HEK293 (cell line): ENCODE results near the gene RBM27.

Source experiments
- BCL11A ChIP-seq: fragments of 450-650 bp; formaldehyde crosslinking; IDR thresholded peaks from 2 replicates; pipeline ENCODE4 v1.5.1; 2016; ENCODE audit warnings: low read depth, missing biosample characterization, missing genetic modification characterization
- GLIS2 ChIP-seq: fragments of 450-650 bp; formaldehyde crosslinking; IDR thresholded peaks from 2 replicates; pipeline ENCODE4 v1.5.1; 2016; ENCODE audit warnings: missing biosample characterization, missing genetic modification characterization
- MEIS1 ChIP-seq: sonication (generic); formaldehyde crosslinking; IDR thresholded peaks from 2 replicates; pipeline ENCODE4 v1.8.1; 2022; ENCODE audit warnings: missing genetic modification reagents, mild to moderate bottlenecking, borderline replicate concordance
- PRDM1 ChIP-seq: fragments of 450-650 bp; formaldehyde crosslinking; IDR thresholded peaks from 2 replicates; pipeline ENCODE4; 2016; ENCODE audit warnings: missing biosample characterization, missing genetic modification characterization
- PRDM10 ChIP-seq: fragments of 450-650 bp; formaldehyde crosslinking; IDR thresholded peaks from 2 replicates; pipeline ENCODE4 v1.5.1; 2016; ENCODE audit warnings: missing biosample characterization, missing genetic modification characterization
- RBAK ChIP-seq: fragments of 450-650 bp; formaldehyde crosslinking; IDR thresholded peaks from 2 replicates; pipeline ENCODE4 v1.5.1; 2016; ENCODE audit warnings: missing biosample characterization, missing genetic modification characterization
- YY1 ChIP-seq: fragments of 450-650 bp; formaldehyde crosslinking; IDR thresholded peaks from 2 replicates; pipeline ENCODE4 v1.5.1; 2018; ENCODE audit warnings: missing biosample characterization, missing genetic modification characterization
- ZBTB11 ChIP-seq: fragments of 450-650 bp; formaldehyde crosslinking; conservative IDR thresholded peaks from 2 replicates; pipeline ENCODE4 v1.5.1; 2016; ENCODE audit warnings: low read depth, missing biosample characterization, missing genetic modification characterization
- ZFP37 ChIP-seq: fragments of 450-650 bp; formaldehyde crosslinking; IDR thresholded peaks from 2 replicates; pipeline ENCODE4 v1.5.1; 2016; ENCODE audit warnings: missing biosample characterization, missing genetic modification characterization
- ZNF10 ChIP-seq: fragments of 450-650 bp; formaldehyde crosslinking; IDR thresholded peaks from 2 replicates; pipeline ENCODE4 v1.5.1; 2017; ENCODE audit warnings: missing biosample characterization, missing genetic modification characterization
- ZNF112 ChIP-seq: fragments of 450-650 bp; formaldehyde crosslinking; IDR thresholded peaks from 2 replicates; pipeline ENCODE4 v1.5.0; 2017; ENCODE audit warnings: missing biosample characterization, missing genetic modification characterization
- ZNF148 ChIP-seq: fragments of 450-650 bp; formaldehyde crosslinking; IDR thresholded peaks from 2 replicates; pipeline ENCODE4 v1.5.0; 2017; ENCODE audit warnings: missing biosample characterization, missing genetic modification characterization, borderline replicate concordance
- ZNF214 ChIP-seq: fragments of 450-650 bp; formaldehyde crosslinking; IDR thresholded peaks from 2 replicates; pipeline ENCODE4 v1.5.1; 2017; ENCODE audit warnings: missing biosample characterization, mild to moderate bottlenecking, missing genetic modification characterization, borderline replicate concordance
- ZNF311 ChIP-seq: fragments of 450-650 bp; formaldehyde crosslinking; IDR thresholded peaks from 2 replicates; pipeline ENCODE4 v1.5.1; 2017; ENCODE audit warnings: missing biosample characterization, missing genetic modification characterization, borderline replicate concordance
- ZNF324 ChIP-seq: fragments of 450-650 bp; formaldehyde crosslinking; IDR thresholded peaks from 2 replicates; pipeline ENCODE4 v1.5.1; 2016; ENCODE audit warnings: missing biosample characterization, missing genetic modification characterization
- ZNF37A ChIP-seq: fragments of 450-650 bp; IDR thresholded peaks from 2 replicates; pipeline ENCODE4 v1.5.1; 2018; ENCODE audit warnings: missing biosample characterization, missing genetic modification characterization
- ZNF473 ChIP-seq: fragments of 450-650 bp; formaldehyde crosslinking; IDR thresholded peaks from 2 replicates; pipeline ENCODE4 v1.5.1; 2017; ENCODE audit warnings: missing biosample characterization, missing genetic modification characterization
- ZNF488 ChIP-seq: fragments of 450-650 bp; formaldehyde crosslinking; IDR thresholded peaks from 2 replicates; pipeline ENCODE4 v1.5.1; 2016; ENCODE audit warnings: missing biosample characterization, missing genetic modification characterization
- ZNF585B ChIP-seq: fragments of 450-650 bp; formaldehyde crosslinking; IDR thresholded peaks from 2 replicates; pipeline ENCODE4 v1.5.1; 2016; ENCODE audit warnings: missing biosample characterization, missing genetic modification characterization
- ZNF596 ChIP-seq: fragments of 450-650 bp; IDR thresholded peaks from 2 replicates; pipeline ENCODE4 v1.5.0; 2018; ENCODE audit warnings: missing biosample characterization, mild to moderate bottlenecking, missing genetic modification characterization, moderate library complexity
- ZNF623 ChIP-seq: fragments of 450-650 bp; formaldehyde crosslinking; IDR thresholded peaks from 2 replicates; pipeline ENCODE4 v1.5.1; 2016; ENCODE audit warnings: missing biosample characterization, missing genetic modification characterization
- ZNF704 ChIP-seq: fragments of 450-650 bp; formaldehyde crosslinking; IDR thresholded peaks from 2 replicates; pipeline ENCODE4 v1.5.1; 2016; ENCODE audit warnings: missing biosample characterization, missing genetic modification characterization
- ZNF747 ChIP-seq: fragments of 450-650 bp; formaldehyde crosslinking; IDR thresholded peaks from 2 replicates; pipeline ENCODE4 v1.5.1; 2016; ENCODE audit warnings: missing biosample characterization, missing genetic modification characterization
- ZNF76 ChIP-seq: fragments of 450-650 bp; formaldehyde crosslinking; IDR thresholded peaks from 2 replicates; pipeline ENCODE4; 2016; ENCODE audit warnings: low read depth, missing biosample characterization, missing genetic modification characterization, borderline replicate concordance
- ZNF768 ChIP-seq: fragments of 450-650 bp; formaldehyde crosslinking; IDR thresholded peaks from 2 replicates; pipeline ENCODE4 v1.5.1; 2018; ENCODE audit warnings: missing biosample characterization, mild to moderate bottlenecking, missing genetic modification characterization
- ZNF792 ChIP-seq: fragments of 450-650 bp; formaldehyde crosslinking; IDR thresholded peaks from 2 replicates; pipeline ENCODE4 v1.5.1; 2016; ENCODE audit warnings: missing biosample characterization, missing genetic modification characterization
- ZSCAN16 ChIP-seq: fragments of 450-650 bp; formaldehyde crosslinking; IDR thresholded peaks from 2 replicates; pipeline ENCODE4 v1.5.1; 2016; ENCODE audit warnings: missing biosample characterization, missing genetic modification characterization
- ZSCAN4 ChIP-seq: fragments of 450-650 bp; formaldehyde crosslinking; IDR thresholded peaks from 2 replicates; pipeline ENCODE4 v1.5.1; 2017; ENCODE audit warnings: missing biosample characterization, missing genetic modification characterization

Gene RBM27

GRCh38 chr5:146213210-146213826 is 9.9 kb downstream of the RBM27 start (continued):
- no peak for TF ChIP-seq YY1 (tag by site-specific recombination)
- peak; percentile 69; the same call in 1 of the 2 replicates for TF ChIP-seq ZNF214 (tag by site-specific recombination)
- 0 out of 2 replicates have a peak, but pooled peaks have one; percentile 21 for TF ChIP-seq ZNF76 (tag by site-specific recombination)
- no peak for TF ChIP-seq ZNF792 (tag by site-specific recombination)
- TF ChIP-seq ZNF112, result no peak
- TF ChIP-seq ZNF768 (tag by site-specific recombination), result no peak
- TF ChIP-seq PRDM10 (tag by site-specific recombination), result no peak
- TF ChIP-seq ZBTB11 (tag by site-specific recombination), result no peak
- TF ChIP-seq ZSCAN4, result no peak
- no peak for TF ChIP-seq ZFP37 (tag by site-specific recombination)
- no peak for TF ChIP-seq ZNF704 (tag by site-specific recombination)
- no peak for TF ChIP-seq ZNF324 (tag by site-specific recombination)
- TF ChIP-seq ZNF488 (tag by site-specific recombination), result no peak
- no peak for TF ChIP-seq ZNF747
- TF ChIP-seq ZNF10, result no peak
- peak; percentile 82 for TF ChIP-seq ZNF37A
- no peak for TF ChIP-seq ZNF623 (tag by site-specific recombination)
- no peak for TF ChIP-seq RBAK
- TF ChIP-seq ZSCAN16, result no peak
- TF ChIP-seq ZNF585B (tag by site-specific recombination), result no peak
- TF ChIP-seq GLIS2, result no peak
- TF ChIP-seq ZNF473 (tag by site-specific recombination), result no peak
- TF ChIP-seq ZNF148 (tag by site-specific recombination), result no peak
- 0 out of 2 replicates have a peak, but pooled peaks have one; percentile 26 for TF ChIP-seq PRDM1 (tag by site-specific recombination)
- TF ChIP-seq ZNF311 (tag by site-specific recombination), result no peak
- TF ChIP-seq MEIS1, result no peak
- no peak for TF ChIP-seq BCL11A (tag by site-specific recombination)
- no peak for TF ChIP-seq ZNF596 (tag by site-specific recombination)
